HG03342 (cell line): ENCODE measurements around the gene SH3RF2.
"Not testable (repeated sequence)": the region's sequence is repeated elsewhere in the genome, so short reads cannot be mapped to it uniquely, and the experiment has no call there.

Experiments used
- ATAC-seq: cut with Tn5 transposase; IDR thresholded peaks from one replicate; pipeline ENCODE4 v1.9.1; 2021; ENCODE audit warnings: mild to moderate bottlenecking, moderate library complexity; ENCODE audit not compliant: unreplicated experiment

The SH3RF2 gene

GRCh38 chr5:145948921-145949320 is 12.5 kb downstream of the SH3RF2 start:
- ATAC-seq: no peak

- no peak for ATAC-seq
Observed at GRCh38 chr5:145949474-145949873, 13.1 kb downstream of the SH3RF2 start.

GRCh38 chr5:145951071-145951470 is 14.7 kb downstream of the SH3RF2 start:
- ATAC-seq: no peak

GRCh38 chr5:145953202-145953601 is 16.8 kb downstream of the SH3RF2 start:
- ATAC-seq: no peak

GRCh38 chr5:145954140-145954539 is 17.8 kb downstream of the SH3RF2 start:
- ATAC-seq: not testable (repeated sequence)

GRCh38 chr5:145957388-145957787 is 21.0 kb downstream of the SH3RF2 start:
- no peak for ATAC-seq

- no peak for ATAC-seq
Observed at GRCh38 chr5:145958436-145958835, 22.1 kb downstream of the SH3RF2 start.

GRCh38 chr5:145960166-145960565 is 23.8 kb downstream of the SH3RF2 start:
- no peak for ATAC-seq

GRCh38 chr5:145960848-145961600 is 24.6 kb downstream of the SH3RF2 start:
- no peak for ATAC-seq

- no peak for ATAC-seq
Observed at GRCh38 chr5:145962001-145962400, 25.6 kb downstream of the SH3RF2 start.

GRCh38 chr5:145964008-145964407 is 27.6 kb downstream of the SH3RF2 start:
- ATAC-seq: not testable (repeated sequence)

- ATAC-seq: no peak
Observed at GRCh38 chr5:145965804-145966203, 29.4 kb downstream of the SH3RF2 start.

- ATAC-seq: no peak
Observed at GRCh38 chr5:145967296-145967695, 30.9 kb downstream of the SH3RF2 start.

- no peak for ATAC-seq
Observed at GRCh38 chr5:145968970-145969713, 32.8 kb downstream of the SH3RF2 start.

- no peak for ATAC-seq
Observed at GRCh38 chr5:145969714-145970092, 33.3 kb downstream of the SH3RF2 start.

GRCh38 chr5:145971108-145971507 is 34.7 kb downstream of the SH3RF2 start:
- no peak for ATAC-seq

GRCh38 chr5:145971701-145972100 is 35.3 kb downstream of the SH3RF2 start:
- ATAC-seq: no peak

- ATAC-seq: no peak
Observed at GRCh38 chr5:145975001-145975360, 38.6 kb downstream of the SH3RF2 start.

- ATAC-seq: peak; percentile 36
Observed at GRCh38 chr5:145975361-145976066, 39.1 kb downstream of the SH3RF2 start.

- peak; percentile 86 for ATAC-seq
Observed at GRCh38 chr5:145976431-145977155, 40.2 kb downstream of the SH3RF2 start.

- no peak for ATAC-seq
Observed at GRCh38 chr5:145978171-145978570, 41.8 kb downstream of the SH3RF2 start.
